Measurements from ENCODE around the gene PPM1A.

Gene PPM1A

DNA sequence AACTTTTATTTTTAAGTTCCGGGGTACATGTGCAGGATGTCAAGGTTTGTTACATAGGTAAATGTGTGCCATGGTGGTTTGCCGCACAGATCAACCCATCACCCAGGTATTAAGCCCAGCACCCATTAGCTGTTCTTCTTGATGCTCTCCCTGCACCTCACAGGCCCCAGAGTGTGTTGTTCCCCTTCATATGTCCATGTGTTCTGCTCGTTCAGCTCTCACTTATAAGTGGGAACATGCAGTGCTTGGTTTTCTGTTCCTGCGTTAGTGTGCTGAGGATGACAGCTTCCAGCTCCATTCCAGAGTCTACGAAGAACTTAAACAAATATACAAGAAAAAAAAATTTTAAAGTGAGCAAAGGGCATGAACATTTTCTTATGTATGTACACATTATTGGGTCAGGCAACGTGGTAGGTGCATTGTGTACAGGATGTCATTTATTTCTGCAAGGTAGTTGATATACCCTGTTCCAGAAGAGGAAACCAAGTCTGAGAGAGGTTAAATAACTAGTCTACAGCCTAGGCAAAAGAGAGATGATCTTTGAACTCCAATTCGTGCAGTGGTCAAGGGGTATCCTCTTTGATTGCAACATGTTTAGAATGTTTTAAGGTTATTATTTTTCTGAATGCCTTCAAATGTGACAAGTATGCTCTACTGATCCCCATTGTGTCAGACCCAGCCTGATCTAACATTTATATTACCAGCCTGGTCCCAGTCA is 8.7 kb upstream of the PPM1A start:
- Histone ChIP-seq H3K27me3 (ENCODE audit: low read length) (no peaks in the 10 kb centered on the region), H3K9me3 (ENCODE audit: insufficient read depth, low read length) (no peaks in the 10 kb centered on the region), H3K27ac (ENCODE audit: low read depth, low read length) (no peak overlapping the region), H3K9ac (ENCODE audit: low read length) (no peak overlapping the region), H3K36me3 (ENCODE audit: low read length) (no peaks in the 10 kb centered on the region), H3K9me2 (replicated peaks; ENCODE audit: insufficient read depth, low read length) (no peaks in the 10 kb centered on the region), H3K4me3 (ENCODE audit: insufficient read depth, low read length, poor library complexity, severe bottlenecking) (no peak overlapping the region), H4K20me1 (ENCODE audit: low read depth, low read length) (no peaks in the 10 kb centered on the region), H3K79me2 (ENCODE audit: insufficient read depth, low read length) (no peaks in the 10 kb centered on the region), H2AFZ (ENCODE audit: low read depth, low read length, severe bottlenecking) (no peak overlapping the region), H3F3A (ENCODE audit: insufficient read depth) (no peaks in the 10 kb centered on the region), H3K4me2 (ENCODE audit: low read depth, low read length, poor library complexity, severe bottlenecking) (no peak overlapping the region)
- TF ChIP-seq, protein P1, sequence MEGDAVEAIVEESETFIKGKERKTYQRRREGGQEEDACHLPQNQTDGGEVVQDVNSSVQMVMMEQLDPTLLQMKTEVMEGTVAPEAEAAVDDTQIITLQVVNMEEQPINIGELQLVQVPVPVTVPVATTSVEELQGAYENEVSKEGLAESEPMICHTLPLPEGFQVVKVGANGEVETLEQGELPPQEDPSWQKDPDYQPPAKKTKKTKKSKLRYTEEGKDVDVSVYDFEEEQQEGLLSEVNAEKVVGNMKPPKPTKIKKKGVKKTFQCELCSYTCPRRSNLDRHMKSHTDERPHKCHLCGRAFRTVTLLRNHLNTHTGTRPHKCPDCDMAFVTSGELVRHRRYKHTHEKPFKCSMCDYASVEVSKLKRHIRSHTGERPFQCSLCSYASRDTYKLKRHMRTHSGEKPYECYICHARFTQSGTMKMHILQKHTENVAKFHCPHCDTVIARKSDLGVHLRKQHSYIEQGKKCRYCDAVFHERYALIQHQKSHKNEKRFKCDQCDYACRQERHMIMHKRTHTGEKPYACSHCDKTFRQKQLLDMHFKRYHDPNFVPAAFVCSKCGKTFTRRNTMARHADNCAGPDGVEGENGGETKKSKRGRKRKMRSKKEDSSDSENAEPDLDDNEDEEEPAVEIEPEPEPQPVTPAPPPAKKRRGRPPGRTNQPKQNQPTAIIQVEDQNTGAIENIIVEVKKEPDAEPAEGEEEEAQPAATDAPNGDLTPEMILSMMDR (IDR thresholded peaks at IDR 0.05; ENCODE audit: insufficient read depth, low read length, poor library complexity, severe bottlenecking): no peak
- TF ChIP-seq EZH2phosphoT487 (conservative IDR thresholded peaks at IDR 0.05; ENCODE audit: low read length): no peak

DNA sequence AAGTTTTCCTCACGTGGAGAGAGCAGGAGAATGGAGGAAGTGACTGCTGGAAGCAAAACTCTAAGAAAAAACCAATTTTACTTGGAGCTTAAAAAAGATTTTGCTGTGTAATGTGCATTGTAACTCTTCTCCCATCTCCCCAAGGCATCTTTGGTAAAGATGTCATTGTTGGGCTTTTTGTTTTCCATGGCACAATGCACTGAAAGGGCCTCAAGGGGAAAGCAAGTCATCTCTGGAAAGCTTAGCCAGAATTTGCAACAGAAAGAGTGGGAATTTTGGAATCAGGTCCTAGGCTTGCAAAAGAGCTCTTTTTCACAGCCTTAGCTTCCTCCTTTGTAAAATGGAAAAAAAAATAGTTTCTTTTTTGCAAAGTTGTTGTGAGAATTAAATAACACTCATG is 7.9 kb upstream of the PPM1A start:
- Histone ChIP-seq H3K9me2 (replicated peaks; ENCODE audit: insufficient read depth, low read length) (no peaks in the 10 kb centered on the region), H3K4me2 (ENCODE audit: low read depth, low read length, poor library complexity, severe bottlenecking) (no peak overlapping the region), H3K4me3 (ENCODE audit: insufficient read depth, low read length, poor library complexity, severe bottlenecking) (no peak overlapping the region), H3K27ac (ENCODE audit: low read depth, low read length) (no peak overlapping the region), H4K20me1 (ENCODE audit: low read depth, low read length) (no peaks in the 10 kb centered on the region), H3K9me3 (ENCODE audit: insufficient read depth, low read length) (no peaks in the 10 kb centered on the region), H3K79me2 (ENCODE audit: insufficient read depth, low read length) (no peaks in the 10 kb centered on the region), H3K27me3 (ENCODE audit: low read length) (no peaks in the 10 kb centered on the region), H2AFZ (ENCODE audit: low read depth, low read length, severe bottlenecking) (no peak overlapping the region), H3K9ac (ENCODE audit: low read length) (no peak overlapping the region), H3K36me3 (ENCODE audit: low read length) (no peaks in the 10 kb centered on the region), H3F3A (ENCODE audit: insufficient read depth) (no peaks in the 10 kb centered on the region)
- no peak for TF ChIP-seq EZH2phosphoT487 (conservative IDR thresholded peaks at IDR 0.05; ENCODE audit: low read length)
- TF ChIP-seq, protein P1 (IDR thresholded peaks at IDR 0.05; ENCODE audit: insufficient read depth, low read length, poor library complexity, severe bottlenecking): no peak

DNA sequence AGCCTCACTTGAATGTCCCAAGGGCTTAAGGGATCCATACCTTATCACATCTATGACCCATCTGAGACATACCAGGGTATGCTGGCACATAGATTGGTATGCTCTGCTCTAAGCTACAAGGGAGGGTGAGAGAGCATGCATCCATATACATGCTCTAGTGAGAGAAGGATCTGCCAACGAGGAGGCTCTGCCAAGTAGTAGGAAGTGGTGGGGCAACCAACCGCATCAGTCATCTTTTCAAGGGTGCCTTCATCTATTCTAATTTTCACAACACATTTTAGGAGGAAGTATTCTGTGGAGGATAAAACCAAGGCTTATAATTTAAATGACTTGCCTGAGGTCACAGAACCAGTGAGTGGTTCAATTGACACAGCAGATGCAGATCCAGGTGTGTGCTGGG is 6.6 kb upstream of the PPM1A start:
- H4K20me1 ChIP-seq (ENCODE audit: low read depth, low read length): no peaks in the 10 kb centered on the region
- H3K9ac ChIP-seq (ENCODE audit: low read length): no peak overlapping the region
- TF ChIP-seq, protein P1 (IDR thresholded peaks at IDR 0.05; ENCODE audit: insufficient read depth, low read length, poor library complexity, severe bottlenecking): no peak
- no peak for TF ChIP-seq EZH2phosphoT487 (conservative IDR thresholded peaks at IDR 0.05; ENCODE audit: low read length)
- no peak overlapping the region for H3K27ac ChIP-seq (ENCODE audit: low read depth, low read length)
- no peaks in the 10 kb centered on the region for H3K36me3 ChIP-seq (ENCODE audit: low read length)
- no peaks in the 10 kb centered on the region for H3K27me3 ChIP-seq (ENCODE audit: low read length)
- no peak overlapping the region for H3K4me2 ChIP-seq (ENCODE audit: low read depth, low read length, poor library complexity, severe bottlenecking)
- no peaks in the 10 kb centered on the region for H3F3A ChIP-seq (ENCODE audit: insufficient read depth)
- no peaks in the 10 kb centered on the region for H3K9me3 ChIP-seq (ENCODE audit: insufficient read depth, low read length)
- H3K4me3 ChIP-seq (ENCODE audit: insufficient read depth, low read length, poor library complexity, severe bottlenecking): no peak overlapping the region
- no peaks in the 10 kb centered on the region for H3K79me2 ChIP-seq (ENCODE audit: insufficient read depth, low read length)
- no peaks in the 10 kb centered on the region for H3K9me2 ChIP-seq (replicated peaks; ENCODE audit: insufficient read depth, low read length)
- no peak overlapping the region for H2AFZ ChIP-seq (ENCODE audit: low read depth, low read length, severe bottlenecking)
